HEK293T (cell line): ENCODE measurements around the gene ELP4.
"Not testable (repeated sequence)": the region's sequence is repeated elsewhere in the genome, so short reads cannot be mapped to it uniquely, and the experiment has no call there.

Source experiments
- CTCF ChIA-PET: fragments of 350-600 bp; formaldehyde crosslinking; extraction: SDS; loops from one replicate; lab custom pipeline; 2021; ENCODE audit warnings: antibody characterized with exemption, inconsistent platforms; lab: Yijun Ruan, JAX
- POLR2A ChIA-PET: fragments of 350-600 bp; formaldehyde crosslinking; extraction: SDS; loops from one replicate; lab custom pipeline; 2020; ENCODE audit warnings: antibody characterized with exemption, inconsistent platforms; lab: Yijun Ruan, JAX
- DNase-seq: peaks from one replicate; pipeline ENCODE4 v3.0.0; 2012; ENCODE audit warnings: mixed read lengths; ENCODE audit errors: extremely low spot score
- ARNT ChIP-seq: fragments of 450-650 bp; IDR thresholded peaks from 2 replicates; pipeline ENCODE4 v1.6.1; 2017; ENCODE audit warnings: mild to moderate bottlenecking
- BHLHE40 ChIP-seq: fragments of 450-650 bp; IDR thresholded peaks from 2 replicates; pipeline ENCODE4 v1.6.1; 2016; ENCODE audit warnings: mild to moderate bottlenecking, moderate library complexity, borderline replicate concordance
- CTBP1 ChIP-seq: fragments of 450-650 bp; IDR thresholded peaks from 2 replicates; pipeline ENCODE4 v1.6.1; 2016; ENCODE audit warnings: borderline replicate concordance
- ELF4 ChIP-seq: fragments of 450-650 bp; IDR thresholded peaks from 2 replicates; pipeline ENCODE4 v1.6.1; 2017; ENCODE audit warnings: antibody characterized with exemption
- FOXA1 ChIP-seq: fragments of 450-650 bp; IDR thresholded peaks from 2 replicates; pipeline ENCODE4 v1.6.1; 2016; ENCODE audit warnings: mild to moderate bottlenecking
- FOXK2 ChIP-seq: fragments of 450-650 bp; IDR thresholded peaks from 2 replicates; pipeline ENCODE4 v1.6.1; 2016; ENCODE audit warnings: mild to moderate bottlenecking
- FOXM1 ChIP-seq: fragments of 450-650 bp; IDR thresholded peaks from 2 replicates; pipeline ENCODE4 v1.6.1; 2017; ENCODE audit warnings: mild to moderate bottlenecking, borderline replicate concordance
- HDGF ChIP-seq: fragments of 450-650 bp; IDR thresholded peaks from 2 replicates; pipeline ENCODE4 v1.6.1; 2017; ENCODE audit warnings: antibody characterized with exemption, borderline replicate concordance
- L3MBTL2 ChIP-seq: fragments of 450-650 bp; conservative IDR thresholded peaks from 2 replicates; pipeline ENCODE4 v1.6.1; 2016; ENCODE audit warnings: mild to moderate bottlenecking
- LEF1 ChIP-seq: fragments of 450-650 bp; IDR thresholded peaks from 2 replicates; pipeline ENCODE4 v1.6.1; 2017; ENCODE audit warnings: mild to moderate bottlenecking, borderline replicate concordance
- NFRKB ChIP-seq: fragments of 450-650 bp; IDR thresholded peaks from 2 replicates; pipeline ENCODE4 v1.6.1; 2016; ENCODE audit warnings: mild to moderate bottlenecking, moderate library complexity
- PKNOX1 ChIP-seq: fragments of 450-650 bp; IDR thresholded peaks from 2 replicates; pipeline ENCODE4 v1.6.1; 2016
- SP1 ChIP-seq: fragments of 450-650 bp; IDR thresholded peaks from 2 replicates; pipeline ENCODE4 v1.6.1; 2017
- SUZ12 ChIP-seq: fragments of 450-650 bp; IDR thresholded peaks from 2 replicates; pipeline ENCODE4 v1.6.1; 2016; ENCODE audit warnings: mild to moderate bottlenecking
- TARDBP ChIP-seq: fragments of 450-650 bp; IDR thresholded peaks from 2 replicates; pipeline ENCODE4 v1.6.1; 2016
- ZNF384 ChIP-seq: fragments of 450-650 bp; IDR thresholded peaks from 2 replicates; pipeline ENCODE4 v1.6.1; 2016

Gene ELP4

DNA sequence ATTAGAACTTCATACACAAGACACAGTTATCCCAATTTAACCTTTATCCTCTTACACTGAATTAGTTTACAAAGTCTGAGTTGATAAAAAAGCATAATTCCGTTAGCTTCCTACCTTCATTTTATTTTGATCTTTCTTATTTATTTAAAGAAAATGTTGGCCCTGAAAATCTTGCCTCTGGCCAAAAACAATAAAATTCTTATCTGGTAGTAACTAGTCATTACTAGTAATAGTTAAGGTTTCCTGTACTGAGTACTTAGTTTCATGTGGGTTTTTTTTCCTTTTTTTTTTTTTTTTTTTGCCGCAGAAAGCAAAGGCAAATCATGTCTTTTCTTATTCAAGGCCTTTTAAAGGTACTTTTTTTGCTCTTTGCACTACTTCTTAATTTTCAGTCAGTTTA lies 180.9 kb downstream of the ELP4 start:
- ChIA-PET POLR2A (no interaction called here), CTCF (interaction anchor here (0.7 to 0.8 kb wide), 2 partner anchors 202 to 524 kb away, joined by 3 to 5 read pairs; no protein-coding TSS in a partner anchor)
- TF ChIP-seq SP1 (no peak), SUZ12 (no peak), FOXM1 (no peak), ARNT (no peak), LEF1 (no peak), CTBP1 (no peak), ZNF384 (no peak)
- no peak for DNase-seq

DNA sequence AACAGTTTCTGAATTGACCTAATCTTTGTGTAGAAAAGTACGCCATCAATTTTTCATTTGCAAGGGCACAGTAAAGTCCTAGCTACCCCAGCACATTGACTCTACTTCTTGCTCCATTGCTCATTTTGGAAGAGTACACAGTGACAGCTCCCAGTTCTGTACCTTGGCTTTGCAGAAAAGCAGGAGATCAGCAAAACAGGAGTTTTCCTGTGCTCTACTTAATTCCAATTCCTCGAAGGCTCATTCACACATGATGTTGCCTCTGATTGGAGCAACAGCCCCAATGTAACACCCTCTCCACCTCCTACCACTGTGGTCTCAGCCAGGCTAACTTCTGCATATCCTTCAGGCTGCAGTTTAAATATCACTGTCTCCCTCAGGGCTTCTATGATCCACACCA lies 182.9 kb downstream of the ELP4 start:
- TF ChIP-seq ZNF384: no peak
- no peak for TF ChIP-seq L3MBTL2
- TF ChIP-seq BHLHE40: no peak
- TF ChIP-seq TARDBP: no peak
- TF ChIP-seq ARNT: no peak
- TF ChIP-seq LEF1: no peak
- no peak for TF ChIP-seq ELF4
- TF ChIP-seq FOXA1: no peak
- POLR2A ChIA-PET: no interaction called here
- CTCF ChIA-PET: no interaction called here
- DNase-seq: no peak

GRCh38 chr11:31697049-31697448 lies 187.5 kb downstream of the ELP4 start:
- CTCF ChIA-PET, POLR2A ChIA-PET, DNase-seq: not testable (repeated sequence)

DNA sequence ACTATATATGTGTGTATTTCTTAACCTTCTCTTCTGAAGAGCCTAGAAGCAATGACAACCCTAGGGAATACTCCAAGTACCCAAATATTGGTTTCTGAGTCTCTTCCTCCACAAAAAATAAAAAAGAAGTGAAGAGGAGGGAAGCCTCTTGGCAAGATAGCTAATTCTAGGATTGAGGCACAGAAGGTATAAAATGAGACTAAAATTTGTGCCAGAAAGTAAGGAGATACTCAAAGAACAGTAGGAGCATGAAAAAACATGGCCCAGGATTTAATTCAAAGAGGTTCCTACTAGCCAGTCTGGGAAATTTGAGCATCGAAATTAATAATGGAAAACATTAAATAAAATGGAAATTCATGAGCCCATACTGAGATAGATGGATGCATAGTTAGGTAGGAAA lies 189.5 kb downstream of the ELP4 start:
- TF ChIP-seq L3MBTL2 (no peak), FOXA1 (no peak), FOXK2 (no peak), LEF1 (no peak), NFRKB (no peak), PKNOX1 (no peak), FOXM1 (no peak), BHLHE40 (no peak), ARNT (no peak), SUZ12 (no peak), CTBP1 (no peak), HDGF (no peak), TARDBP (no peak), ZNF384 (no peak), SP1 (no peak), ELF4 (no peak)
- CTCF ChIA-PET: no interaction called here

DNA sequence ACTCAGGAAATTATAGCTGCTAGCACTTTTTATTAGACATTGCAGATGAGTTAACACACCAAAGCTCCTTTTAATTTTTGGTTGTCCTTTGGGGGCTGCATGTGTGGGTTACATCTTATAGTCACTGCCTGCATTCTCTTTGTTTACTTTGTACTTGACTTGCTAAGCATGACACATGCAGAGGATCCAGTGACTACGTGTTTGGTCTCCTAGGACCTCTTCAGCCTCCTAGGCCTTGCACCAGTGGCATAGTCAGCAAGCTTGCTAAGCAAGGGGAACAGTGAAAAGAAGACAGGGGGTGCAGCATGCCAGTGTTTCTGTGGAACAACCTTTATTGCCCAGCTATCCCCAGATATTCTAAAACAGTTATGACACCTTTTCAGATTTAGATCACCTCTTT lies 193.4 kb downstream of the ELP4 start:
- CTCF ChIA-PET: no interaction called here
- TF ChIP-seq FOXM1: no peak
- no peak for TF ChIP-seq FOXA1
- TF ChIP-seq LEF1: no peak
- TF ChIP-seq BHLHE40: no peak
- TF ChIP-seq HDGF: no peak
- no peak for TF ChIP-seq CTBP1
- no peak for DNase-seq
- POLR2A ChIA-PET: interaction anchor here (0.9 kb wide), 1 partner anchor 109 kb away, joined by 3 read pairs; no protein-coding TSS in a partner anchor

More for the DNA sequence above, 189.5 kb downstream of the ELP4 start:
- POLR2A ChIA-PET: no interaction called here
- no peak for DNase-seq

DNA sequence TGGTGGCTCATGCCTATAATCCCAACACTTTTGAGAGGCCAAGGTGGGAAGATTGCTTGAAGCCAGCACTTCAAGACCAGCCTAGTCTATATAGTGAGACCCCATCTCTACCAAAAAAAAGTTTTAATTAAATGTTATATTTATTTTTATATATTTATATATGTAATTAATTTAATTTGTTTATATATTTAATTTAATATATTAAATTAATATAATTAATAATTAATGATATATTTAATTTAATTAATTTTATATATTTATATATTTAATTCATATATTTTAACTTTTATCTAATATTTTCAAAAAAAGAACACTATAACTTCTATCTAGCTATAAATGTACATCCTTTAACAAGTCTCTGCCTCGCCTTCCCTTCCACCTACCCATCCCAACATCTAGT lies 196.8 kb downstream of the ELP4 start:
- CTCF ChIA-PET: no interaction called here
- no peak for DNase-seq
- POLR2A ChIA-PET: no interaction called here
- no peak for TF ChIP-seq BHLHE40
- TF ChIP-seq ZNF384: no peak
- no peak for TF ChIP-seq ARNT
- no peak for TF ChIP-seq FOXM1
- no peak for TF ChIP-seq FOXK2
- TF ChIP-seq SP1: no peak
- TF ChIP-seq PKNOX1: no peak
- TF ChIP-seq CTBP1: no peak
- TF ChIP-seq HDGF: no peak
- no peak for TF ChIP-seq FOXA1
- no peak for TF ChIP-seq SUZ12
- TF ChIP-seq LEF1: no peak
- no peak for TF ChIP-seq ELF4
- no peak for TF ChIP-seq NFRKB
- no peak for TF ChIP-seq L3MBTL2
- TF ChIP-seq TARDBP: no peak

DNA sequence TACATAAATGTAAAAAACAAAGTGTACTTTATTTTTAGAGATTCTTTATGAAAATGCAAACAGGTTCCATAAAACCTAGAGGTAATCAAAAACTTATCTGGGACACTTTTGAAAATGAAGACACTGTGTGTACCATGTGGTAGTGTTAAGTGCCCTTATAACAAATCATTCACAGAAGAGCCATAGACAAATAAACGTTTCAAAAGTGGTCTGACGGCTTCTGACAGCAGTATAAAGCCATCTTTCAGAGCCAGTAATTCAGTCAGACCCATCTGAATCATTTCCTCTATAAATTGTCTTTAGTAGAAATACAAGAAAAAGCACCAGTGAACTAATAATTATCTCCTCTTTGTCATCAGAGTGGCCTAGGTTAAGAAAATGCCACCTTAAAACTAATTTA lies 201.6 kb downstream of the ELP4 start:
- POLR2A ChIA-PET: no interaction called here
- TF ChIP-seq FOXM1 (no peak), L3MBTL2 (no peak), CTBP1 (no peak), FOXK2 (no peak), BHLHE40 (no peak), FOXA1 (no peak), ELF4 (no peak), ARNT (no peak), ZNF384 (no peak), HDGF (no peak), NFRKB (no peak)
- CTCF ChIA-PET: no interaction called here
- DNase-seq: no peak

- ChIA-PET CTCF (no interaction called here), POLR2A (no interaction called here)
- TF ChIP-seq PKNOX1 (0 out of 2 replicates have a peak, but pooled peaks have one; percentile 4), CTBP1 (no peak)
- no peak for DNase-seq
These were observed 203.3 kb downstream of the ELP4 start for GRCh38 chr11:31712851-31713250.
